IPS-NIHi7 (cell line): Measurements from ENCODE around the gene TBC1D9.
"Not testable (repeated sequence)": the region's sequence is repeated elsewhere in the genome, so short reads cannot be mapped to it uniquely, and the experiment has no call there.

Experiments used
- DNase-seq: peaks from one replicate; pipeline ENCODE4 v3.0.0; 2012; ENCODE audit warnings: mixed read lengths; ENCODE audit errors: extremely low spot score

Gene TBC1D9

DNA sequence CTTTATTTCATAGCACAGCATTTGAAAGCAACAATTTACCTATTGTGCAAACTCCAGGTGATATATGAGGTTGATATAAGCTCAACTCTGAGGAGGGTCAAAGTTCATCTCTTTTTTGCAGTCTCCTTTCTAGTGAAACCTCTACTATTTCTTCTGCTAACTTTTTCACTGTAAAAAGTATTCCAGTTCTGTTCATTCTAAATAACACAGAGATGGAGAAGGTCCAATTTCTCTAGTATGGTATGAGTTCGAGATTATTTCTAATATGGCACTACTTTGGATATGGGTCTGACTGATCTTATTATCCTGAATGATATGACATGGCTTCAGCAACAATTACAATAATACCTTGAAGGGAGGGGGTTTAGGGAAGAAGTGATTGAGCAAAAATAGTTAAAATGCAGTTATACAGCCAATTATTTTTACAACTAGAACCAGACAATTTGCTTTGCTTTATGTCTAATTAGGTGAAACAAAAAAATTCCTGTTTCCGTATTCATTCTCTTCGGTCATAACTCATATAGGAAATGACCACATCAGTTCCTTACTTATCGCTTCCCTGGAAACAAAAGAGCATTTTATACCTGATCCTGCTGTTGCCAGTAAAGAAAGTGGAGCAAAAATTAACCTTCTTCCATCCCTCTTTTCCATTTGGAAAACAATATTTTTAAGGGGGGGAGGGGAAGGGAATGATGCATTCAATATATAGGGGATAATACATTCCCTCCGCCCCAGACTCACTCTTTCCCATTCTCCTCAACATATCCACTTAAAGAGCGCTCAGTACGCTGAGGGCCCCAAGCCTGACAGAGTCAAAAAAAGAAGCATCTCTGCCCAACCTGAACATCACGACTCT, 1.0 kb downstream of the TBC1D9 start:
- no peak for DNase-seq

DNA sequence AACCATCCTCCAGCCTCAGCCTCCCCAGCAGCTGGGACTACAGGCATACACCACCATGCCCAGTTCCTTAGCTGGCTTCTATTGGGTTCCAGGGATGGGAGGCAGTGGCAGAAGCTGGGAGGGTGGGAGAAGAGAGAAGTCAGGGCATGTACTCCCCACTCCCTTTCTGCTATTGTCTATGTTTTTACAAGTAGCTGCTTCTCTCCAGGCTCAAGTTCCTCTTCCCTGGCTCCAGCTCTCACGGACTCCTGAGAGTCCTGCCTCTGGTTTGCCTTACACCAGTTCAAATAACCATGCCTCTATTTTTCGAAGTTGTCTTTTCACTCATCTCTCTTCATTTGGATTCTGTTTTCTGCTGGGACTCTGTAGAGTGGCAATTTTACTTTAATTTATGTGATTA, 2.9 kb downstream of the TBC1D9 start:
- no peak for DNase-seq

DNA sequence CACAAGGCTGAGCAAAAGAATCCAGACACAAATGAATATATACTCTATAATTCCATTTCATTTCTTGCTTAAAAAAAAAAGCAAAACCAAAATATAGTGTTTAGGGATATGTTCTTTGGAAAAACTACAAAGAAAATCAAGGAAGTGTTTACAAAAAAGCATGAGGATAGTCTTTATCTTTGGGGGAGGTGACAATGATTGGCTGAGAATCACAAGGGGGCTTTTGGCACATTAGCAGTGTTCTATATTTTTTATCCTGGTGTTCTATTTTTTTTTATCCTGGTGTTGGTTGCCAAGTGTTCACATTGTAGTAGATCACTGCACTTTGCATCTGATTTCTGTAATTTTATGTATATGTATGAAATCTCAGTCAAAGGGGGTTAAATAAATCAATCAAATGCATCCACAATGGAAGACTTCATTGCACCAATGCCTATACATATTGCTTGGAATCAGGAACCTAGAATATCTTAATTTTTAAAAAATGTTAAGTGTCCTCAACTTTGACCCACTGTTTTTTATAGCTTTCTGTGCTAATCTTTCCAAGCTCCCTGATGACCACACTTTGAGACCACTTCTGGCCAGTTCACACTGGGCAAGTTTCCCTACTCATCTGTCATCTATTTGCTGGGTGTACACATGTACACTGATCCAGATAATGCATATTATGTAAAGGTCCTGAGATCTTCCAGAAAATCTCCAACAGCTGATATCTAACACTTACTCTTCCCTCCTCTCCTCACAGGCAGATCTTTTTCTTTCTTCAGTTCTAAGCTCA, 3.7 kb downstream of the TBC1D9 start:
- no peak for DNase-seq

DNA sequence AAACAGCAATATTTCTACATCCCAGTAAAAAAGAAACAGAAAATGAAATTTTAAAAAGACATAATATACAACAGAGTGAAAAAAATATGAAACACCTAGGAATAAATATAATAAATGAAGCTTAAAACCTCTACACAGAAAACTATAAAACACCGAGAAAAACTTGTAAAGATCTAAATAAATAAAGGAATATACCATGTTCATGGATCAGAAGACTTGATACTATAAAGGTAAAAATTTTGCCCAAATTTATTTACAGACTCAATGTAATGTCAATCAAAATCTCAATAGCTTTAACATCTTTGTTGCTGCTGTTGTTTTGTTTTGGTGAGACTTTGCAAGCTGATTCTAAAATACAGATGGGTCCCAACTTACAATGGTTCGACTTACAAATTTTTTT, 5.7 kb downstream of the TBC1D9 start:
- no peak for DNase-seq

DNA sequence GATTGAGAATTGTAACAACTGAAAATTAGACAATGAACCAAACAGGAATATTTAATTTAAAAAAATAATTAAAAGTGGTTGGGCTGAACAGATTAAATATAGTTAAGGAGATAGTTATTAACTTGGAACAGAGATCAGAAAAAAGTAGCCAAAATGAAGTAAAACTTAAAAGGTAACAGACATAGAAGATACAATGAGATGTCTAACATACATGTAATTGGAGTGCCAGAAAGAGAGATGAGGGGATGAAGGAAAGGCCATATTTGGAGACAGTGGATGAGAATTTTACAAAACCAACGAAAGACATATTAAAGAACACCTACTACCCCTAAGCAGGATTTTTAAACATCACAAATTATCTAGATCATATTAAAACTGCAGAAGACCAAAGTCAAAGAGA, 8.0 kb downstream of the TBC1D9 start:
- no peak for DNase-seq

DNA sequence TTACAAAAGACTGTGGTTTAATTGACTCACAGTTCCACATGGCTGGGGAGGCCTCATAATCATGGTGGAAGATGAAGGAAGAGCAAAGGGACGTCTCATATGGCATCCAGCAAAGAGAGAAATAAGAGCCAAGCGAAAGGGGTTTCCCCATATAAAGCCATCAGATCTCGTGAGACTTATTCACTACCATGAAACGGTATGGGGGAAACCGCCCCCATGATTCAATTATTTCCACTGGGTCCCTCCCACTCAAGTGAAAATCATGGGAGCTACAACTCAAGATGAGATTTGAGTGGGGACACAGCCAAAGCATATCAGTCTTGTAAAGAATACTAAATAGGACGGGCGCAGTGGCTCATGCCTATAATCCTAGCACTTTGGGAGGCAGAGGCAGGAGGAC, 9.6 kb downstream of the TBC1D9 start:
- not testable (repeated sequence) for DNase-seq

DNA sequence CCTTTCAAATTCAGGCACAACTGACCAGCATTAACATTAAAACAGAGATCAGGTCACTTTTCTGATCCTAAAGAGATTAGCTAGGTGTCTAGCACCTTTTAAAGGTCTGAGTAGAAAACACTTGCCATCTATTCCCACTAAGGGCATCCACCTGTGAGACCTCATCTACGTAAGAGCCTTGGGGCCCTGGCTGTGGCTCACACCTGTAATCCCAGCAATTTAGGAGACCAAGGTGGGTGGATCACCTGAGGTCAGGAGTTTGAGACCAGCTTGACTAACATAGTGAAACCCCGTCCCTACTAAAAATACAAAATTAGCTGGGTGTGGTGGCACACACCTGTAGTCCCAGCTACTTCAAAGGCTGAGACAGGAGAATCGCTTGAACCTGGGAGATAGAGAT, 11.8 kb downstream of the TBC1D9 start:
- DNase-seq, result no peak

DNA sequence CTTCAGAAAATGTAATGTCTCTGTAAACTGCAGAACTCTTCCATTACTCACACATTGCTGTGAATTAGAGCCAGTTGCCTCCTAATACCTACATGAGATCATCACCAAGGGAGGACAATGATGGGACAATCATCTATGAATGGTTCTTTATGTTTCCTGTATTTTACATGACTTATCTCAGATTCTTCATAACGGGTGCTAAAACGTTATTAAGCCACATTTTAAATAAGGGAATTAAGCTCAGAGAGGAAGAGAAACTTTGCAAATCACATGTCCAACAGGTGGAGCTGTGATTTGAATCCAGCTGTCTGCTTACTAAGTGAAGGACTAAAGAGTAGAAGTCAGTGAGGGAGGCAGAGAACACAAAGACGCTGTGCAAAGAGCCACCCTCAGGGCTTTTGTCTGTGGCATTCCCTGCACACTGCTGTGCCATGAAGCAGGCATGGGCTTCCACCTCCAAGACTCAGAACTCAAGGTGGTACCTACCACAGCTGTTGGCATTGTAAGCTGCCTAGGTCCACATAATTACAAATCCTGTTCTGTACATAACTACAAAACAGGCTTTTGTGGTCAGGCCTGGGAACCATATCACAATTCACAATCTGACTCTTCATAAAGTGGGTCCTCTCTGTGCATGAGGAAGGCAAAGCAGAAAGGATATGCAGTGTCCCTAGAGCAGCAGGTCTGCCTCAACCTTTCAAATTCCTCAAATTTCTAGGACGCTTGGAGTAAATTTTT, 12.8 kb downstream of the TBC1D9 start:
- peak; percentile 22 for DNase-seq

DNA sequence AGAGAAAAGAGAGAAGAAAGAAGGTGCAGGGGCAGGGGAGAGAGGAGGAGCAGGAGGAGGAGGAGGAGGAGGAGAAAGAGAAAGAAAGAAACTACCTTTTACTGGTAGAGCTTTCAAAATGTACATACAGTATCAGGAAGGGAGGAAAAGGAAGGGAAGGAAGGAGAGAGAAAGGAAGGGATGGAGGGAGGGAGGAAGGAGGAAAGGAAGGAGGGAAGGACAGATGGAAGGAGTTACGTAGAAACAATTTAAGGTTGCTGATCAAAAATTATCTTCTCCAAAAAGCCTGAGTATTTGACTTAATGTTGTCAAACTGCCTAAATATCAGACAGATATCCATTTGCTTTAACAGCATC, 13.4 kb downstream of the TBC1D9 start:
- no peak for DNase-seq

DNA sequence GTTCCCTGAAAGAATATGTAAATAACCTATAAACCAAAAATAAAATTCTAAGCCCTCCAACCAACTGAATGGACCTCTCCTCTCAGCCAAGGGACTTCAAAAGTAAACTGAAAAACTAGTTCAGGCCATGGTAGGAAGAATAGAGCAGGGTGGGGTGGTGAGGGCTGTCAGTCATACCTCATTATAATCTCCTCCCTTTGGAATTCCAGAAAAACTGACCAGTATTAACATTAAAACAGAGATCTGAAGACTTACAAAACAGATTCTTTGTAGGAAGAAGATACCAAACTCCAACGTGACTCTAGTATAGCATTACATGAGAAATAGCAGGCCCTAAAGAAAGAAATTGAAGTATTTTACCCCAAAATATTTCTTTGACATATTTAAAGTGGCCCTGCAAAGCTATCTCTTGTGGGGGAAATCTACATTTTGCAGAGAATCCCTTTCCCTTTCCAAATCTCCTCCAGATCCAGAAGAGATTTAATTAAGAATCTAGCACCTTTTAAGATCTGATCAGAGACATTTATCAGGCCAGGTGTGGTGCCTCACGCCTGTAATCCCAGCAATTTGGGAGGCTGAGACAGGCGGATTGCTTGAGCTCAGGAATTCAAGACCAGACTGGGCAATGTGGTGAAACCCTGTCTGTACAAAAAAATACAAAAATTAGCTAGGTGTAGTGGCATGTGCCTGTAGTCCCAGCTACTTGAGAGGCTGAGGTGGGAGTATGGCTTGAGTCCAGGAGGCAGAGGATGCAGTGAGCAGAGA, 15.1 kb downstream of the TBC1D9 start:
- no peak for DNase-seq

DNA sequence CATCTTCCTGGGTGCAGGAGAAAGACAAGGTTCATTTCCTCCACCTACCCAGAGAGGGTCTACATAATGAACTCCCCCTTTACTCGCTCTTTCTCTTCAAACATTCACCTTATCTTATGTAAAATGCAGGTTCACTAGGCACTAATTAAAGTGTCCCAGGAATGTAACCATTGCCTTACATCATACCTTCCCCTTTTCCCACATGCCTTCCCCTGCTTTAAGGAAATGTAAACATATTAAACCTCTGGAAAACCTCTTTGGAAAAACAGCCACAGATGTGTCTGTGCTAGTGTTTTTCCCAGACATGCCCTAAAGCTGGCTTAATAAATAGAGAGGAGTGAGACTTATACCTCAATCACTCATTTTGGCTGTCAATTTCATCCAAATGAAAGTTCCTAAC, 15.8 kb downstream of the TBC1D9 start:
- DNase-seq, result no peak

DNA sequence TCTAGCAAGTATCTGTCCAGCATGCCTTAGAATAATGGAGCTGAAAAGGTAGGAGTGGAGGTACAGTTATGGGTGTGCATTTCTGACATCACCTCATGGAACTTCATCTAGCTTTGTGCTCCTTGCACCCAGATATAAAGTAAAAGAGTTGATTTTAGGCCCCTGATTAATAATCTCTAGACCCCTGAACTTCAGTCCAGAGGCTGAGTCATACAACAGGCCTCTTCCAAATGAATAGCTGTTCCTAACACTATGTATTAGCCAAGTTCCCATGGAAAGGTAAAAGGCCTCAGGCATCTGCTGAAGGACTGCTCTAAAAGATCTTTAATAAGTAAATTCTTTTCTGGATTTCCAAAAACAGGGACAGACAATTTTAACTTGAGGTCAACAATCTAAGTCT, 16.2 kb downstream of the TBC1D9 start:
- DNase-seq, result no peak

DNA sequence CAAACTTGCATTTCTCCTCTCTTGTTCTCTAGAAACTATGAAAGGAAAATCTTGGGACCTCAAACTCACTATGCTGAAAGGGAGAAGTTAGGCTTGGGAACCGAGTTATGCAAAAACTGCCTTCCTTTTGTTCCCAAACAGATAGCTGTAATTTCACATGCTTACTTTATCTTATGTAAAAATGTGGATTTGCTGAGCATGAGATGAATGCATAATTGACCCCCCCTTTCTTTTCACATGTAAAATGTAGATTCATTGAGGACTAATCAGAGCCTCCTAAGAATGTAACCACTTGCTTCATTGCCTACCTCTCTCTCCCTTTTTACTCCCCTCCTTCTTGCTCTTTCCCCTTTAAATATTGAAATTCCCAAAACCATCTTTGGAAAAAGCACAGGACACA, 18.0 kb downstream of the TBC1D9 start:
- DNase-seq, result no peak

DNA sequence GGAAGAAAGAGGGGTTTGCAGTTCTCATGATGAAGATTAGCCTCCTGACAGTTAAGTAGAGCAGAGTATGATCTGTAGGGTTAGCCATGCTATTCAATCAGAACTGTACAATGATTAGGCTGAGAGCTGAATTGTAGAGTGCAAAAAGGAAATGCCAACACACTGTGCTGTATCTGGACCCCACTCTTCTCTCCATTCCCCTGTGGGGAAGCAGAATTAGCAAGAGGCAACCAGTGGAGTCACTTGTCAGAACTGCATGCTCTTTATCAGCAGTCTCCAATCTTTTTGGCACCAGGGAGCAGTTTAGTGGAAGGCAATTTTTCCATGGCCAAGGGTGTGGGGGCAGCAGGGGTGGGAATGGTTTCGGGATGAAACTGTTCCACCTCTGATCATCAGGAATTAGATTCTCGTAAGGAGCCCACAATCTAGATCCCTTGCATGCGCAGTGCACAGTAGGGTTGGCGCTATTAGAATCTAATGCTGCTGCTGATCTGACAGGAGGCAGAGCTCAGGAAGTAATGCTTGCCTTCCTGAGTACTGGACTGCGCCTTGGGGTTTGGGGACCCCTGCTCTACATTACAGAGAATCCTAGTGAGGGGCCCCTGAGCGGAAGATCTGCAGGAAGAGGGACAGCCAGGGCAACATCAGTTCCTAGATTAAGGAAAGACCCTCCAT, 19.4 kb downstream of the TBC1D9 start:
- no peak for DNase-seq

DNA sequence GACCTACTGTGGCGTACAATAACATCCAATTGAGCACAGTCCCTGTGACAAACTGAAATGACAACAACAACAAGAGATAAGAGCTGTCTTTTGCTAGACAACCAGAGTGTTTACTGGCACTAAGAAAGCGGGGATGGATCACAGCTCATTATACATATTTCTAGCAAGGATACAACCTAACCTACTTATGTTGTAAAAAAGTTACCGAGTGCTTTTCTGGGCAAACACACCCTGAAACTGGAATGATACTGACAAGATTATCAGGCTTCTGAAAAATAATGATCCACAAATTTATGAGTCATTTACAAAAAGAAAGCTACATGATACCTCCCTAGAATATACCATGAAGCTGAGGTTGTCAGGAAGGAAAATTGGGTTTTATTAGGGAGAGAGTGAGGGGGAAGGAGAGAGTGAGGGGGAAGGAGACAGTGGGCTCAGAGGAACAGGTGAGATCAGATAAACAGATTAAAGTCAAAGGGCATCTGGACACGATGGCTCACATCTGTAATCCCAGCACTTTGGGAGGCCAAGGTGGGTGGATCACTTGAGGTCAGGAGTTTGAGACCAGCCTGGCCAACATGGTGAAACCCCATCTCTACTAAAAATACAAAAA, 20.3 kb downstream of the TBC1D9 start:
- DNase-seq, result no peak

DNA sequence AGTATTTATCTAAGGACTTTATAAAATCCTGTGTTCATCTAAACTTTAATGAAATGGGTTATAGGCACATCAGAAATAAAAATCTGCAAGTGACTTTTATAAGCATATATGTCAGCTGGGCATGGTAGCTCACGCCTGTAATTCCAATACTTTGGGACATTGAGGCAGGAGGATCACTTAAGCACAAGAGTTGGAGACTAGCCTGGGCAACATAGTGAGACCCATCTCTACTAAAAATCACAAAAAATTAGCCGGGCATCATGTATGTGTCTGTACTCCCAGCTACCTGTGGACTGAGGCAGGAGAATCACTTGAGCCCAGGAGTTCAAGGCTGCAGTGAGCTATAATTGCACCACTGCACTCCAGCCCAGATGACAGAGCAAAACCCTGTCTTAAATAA, 20.9 kb downstream of the TBC1D9 start:
- no peak for DNase-seq

DNA sequence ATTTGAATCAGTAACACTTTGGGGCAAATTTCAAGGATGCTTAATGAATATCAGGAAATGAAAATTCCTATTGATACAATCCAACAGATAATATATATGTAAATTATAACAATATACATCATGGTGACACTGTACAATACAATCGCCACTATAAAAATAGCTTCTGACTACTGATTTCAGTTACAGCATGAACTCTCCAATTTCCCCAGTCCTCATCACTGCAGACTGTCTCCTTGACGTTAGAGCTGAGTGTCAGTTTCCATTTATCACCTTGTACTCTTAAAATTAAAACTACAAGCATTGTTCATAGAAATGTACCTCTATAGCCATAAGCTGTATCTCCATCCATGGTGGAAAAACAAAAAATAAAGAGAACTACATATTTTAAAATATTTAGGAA, 23.4 kb downstream of the TBC1D9 start:
- DNase-seq, result no peak

DNA sequence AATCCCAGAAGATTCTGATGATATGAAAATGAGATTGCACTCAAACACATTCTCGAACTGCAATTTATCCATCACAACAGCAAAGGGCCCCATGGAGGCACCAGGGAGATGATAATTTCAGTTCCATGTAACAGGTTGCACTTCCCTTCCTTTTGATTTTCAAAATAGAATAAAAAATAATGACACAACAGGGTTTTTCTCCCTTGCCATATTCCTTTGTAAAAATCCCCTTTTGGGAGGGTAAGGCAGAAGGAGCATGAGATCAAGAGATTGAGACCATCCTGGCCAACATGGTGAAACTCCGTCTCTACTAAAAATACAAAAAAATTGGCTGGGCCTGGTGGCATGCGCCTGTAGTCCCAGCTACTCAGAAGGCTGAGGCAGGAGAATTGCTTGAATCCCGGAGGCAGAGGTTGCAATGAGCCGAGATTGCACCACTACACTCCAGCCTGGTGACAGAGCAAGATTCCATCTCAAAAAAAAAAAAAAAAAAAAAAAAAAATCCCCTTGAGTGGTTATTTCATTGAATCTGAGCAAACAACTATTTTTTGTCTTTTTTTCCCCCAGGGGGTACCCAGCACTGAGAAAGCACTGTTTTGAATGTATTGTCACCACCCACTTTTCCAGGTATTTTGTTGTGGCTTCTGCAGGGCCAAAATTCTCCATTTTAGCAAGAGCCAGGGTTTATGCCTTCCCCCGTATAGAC, 26.7 kb downstream of the TBC1D9 start:
- no peak for DNase-seq

DNA sequence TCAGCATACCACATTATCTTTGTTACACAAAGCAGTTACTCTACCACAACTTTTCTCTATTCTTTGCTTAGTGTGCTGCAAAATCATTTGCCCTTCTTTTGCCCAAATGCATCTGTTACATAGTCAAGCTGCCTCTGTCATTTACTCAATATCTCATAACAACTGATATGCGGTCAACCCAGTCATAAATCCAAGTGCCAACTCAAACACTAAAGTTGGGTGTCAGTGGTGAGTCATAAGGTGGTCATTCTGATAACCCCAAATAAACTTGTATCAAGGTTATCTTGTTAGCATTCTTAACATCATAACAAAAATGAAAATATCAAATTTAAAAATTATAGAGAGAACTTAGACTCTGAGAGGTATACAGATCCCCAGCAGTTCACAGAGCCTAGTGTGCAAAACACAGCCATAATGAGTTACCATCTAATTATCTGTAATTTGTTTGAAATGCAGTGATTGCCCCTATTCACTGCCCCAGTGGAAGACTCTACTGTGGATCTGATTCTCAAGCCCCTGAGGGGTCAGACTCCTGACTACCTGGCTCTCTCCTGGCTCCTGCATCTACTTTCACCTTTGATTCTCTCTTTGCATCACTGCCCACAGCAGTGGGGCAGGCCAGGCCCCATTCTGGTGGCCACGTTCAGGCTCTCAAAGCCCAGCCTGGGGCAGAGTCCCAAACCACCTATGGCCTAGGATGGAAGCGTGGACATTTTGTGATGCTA, 29.2 kb downstream of the TBC1D9 start:
- DNase-seq, result no peak

DNA sequence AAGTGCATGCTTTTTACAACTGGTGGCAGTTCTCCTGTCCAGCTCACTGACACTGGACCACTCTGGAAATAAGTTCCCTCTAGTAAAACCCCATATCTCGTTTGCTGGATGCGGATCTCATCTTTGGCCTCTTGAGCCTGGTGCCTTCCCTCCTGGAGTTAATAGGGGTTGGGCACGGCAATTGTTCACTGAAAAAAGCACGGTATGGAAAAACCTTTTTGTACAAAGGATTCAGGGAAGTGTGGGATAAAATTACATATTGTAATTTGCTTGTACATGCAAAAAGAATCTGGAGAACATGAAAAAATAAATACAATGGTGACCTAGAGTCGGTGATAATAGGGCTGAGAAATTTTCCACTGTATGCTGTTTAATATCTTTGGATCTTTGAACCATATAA, 30.6 kb downstream of the TBC1D9 start:
- no peak for DNase-seq
